Astrocyte of the spinal cord (primary cell): Measurements from ENCODE around the gene ABLIM1.

Experiments
- DNase-seq: peaks from one replicate; pipeline ENCODE4 v3.0.0; 2011; ENCODE audit warnings: low read depth, low spot score
- H3K4me3 ChIP-seq: 2 replicates; pipeline ENCODE4 v1.5.1; 2011; ENCODE audit warnings: low read depth, mild to moderate bottlenecking, low read length, moderate library complexity
- CTCF ChIP-seq: IDR thresholded peaks from 2 replicates; pipeline ENCODE4 v1.5.1; 2012; ENCODE audit warnings: low read depth, mild to moderate bottlenecking, low read length, inconsistent platforms
- in situ Hi-C: cut with HindIII; loops from 2 replicates; pipeline ENCODE4 v1.10.0; 2017; ENCODE audit warnings: low sequenced_read_pairs

Gene ABLIM1

GRCh38 chr10:114486938-114487814 lies 170.9 kb downstream of the ABLIM1 start:
- peak; percentile 69 for DNase-seq
- in situ Hi-C loops = no loop called here
- H3K4me3 ChIP-seq = no peak overlapping the region
- no peak for TF ChIP-seq CTCF

DNA sequence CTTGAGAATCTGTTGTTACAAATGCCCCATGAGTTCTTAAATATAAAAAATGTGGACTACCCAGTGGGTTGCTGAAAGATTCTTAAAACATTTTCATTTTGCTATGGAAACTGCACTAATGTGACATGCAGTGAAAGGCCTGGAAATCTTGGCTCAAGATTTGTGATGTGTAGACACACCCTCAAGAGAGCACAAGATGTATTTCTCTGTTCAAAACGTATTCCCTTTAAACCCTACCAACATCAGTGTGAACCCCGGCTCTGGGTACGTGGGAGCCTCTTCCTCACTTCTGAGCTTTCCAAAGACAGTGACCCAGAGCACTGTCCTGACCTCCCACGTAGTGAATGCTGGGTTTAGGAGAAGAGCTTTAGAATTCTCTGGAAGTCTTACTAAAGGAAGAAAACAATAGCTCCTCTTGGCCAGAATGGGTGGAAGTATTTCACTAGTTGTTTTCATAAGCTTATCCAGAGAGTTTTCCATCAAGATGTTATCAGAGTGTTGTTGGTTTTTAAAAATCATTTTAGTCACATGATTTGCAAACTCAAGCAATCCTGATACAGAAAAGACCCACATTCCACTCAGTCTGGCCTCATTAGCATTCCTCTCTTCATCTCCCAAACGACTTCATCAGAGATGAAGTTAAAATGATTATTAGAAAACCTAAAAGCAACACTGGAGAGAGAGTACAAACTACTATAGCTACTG lies 172.2 kb downstream of the ABLIM1 start:
- no peak for TF ChIP-seq CTCF
- no peak for DNase-seq
- H3K4me3 ChIP-seq = no peak overlapping the region
- in situ Hi-C loops = no loop called here

GRCh38 chr10:114483575-114483974 lies 174.5 kb downstream of the ABLIM1 start:
- DNase-seq = no peak
- TF ChIP-seq CTCF = no peak
- in situ Hi-C loops = no loop called here
- H3K4me3 ChIP-seq = no peak overlapping the region

GRCh38 chr10:114482480-114483304 lies 175.4 kb downstream of the ABLIM1 start:
- TF ChIP-seq CTCF = no peak
- no peak overlapping the region for H3K4me3 ChIP-seq
- no peak for DNase-seq
- in situ Hi-C loops = no loop called here

DNA sequence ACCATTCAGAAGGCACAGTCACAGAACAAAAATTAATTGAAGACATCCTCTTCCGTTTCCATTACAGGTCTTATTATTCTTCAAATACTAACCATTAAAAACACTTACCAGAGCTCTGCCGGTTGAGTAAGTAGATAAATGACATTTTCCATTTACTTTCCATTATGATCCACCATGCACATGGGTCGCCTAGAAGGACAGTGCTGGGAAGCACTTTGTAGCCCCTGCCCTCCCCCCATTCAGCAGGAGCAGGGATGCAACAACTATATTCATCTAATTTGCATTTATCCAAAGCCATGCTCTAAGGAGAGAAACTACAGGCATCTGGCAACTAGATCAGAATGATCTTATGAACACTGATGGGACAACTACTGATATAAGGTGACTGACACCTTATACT lies 177.0 kb downstream of the ABLIM1 start:
- in situ Hi-C loops = no loop called here
- no peak for TF ChIP-seq CTCF
- no peak for DNase-seq
- no peak overlapping the region for H3K4me3 ChIP-seq

DNA sequence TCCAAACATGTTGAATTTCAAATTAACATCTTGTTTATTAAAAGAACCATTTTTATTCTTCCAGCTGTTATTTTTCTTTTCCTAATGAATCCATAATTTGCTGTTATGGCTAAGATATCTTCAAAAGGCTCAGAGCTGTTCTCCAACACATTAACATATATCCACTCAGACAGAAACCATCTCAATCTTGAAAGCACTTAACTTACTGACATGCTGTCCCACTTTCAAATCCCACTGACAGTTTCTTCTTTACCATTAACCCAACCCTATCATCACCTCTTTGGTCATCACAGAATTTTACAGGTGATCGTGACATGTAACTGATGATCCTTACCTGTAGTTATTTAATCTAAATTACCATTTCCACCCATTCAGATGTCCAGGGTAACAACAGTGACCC lies 178.2 kb downstream of the ABLIM1 start:
- no peak for DNase-seq
- in situ Hi-C loops = no loop called here
- TF ChIP-seq CTCF = no peak
- H3K4me3 ChIP-seq = no peak overlapping the region
